Dedifferentiated amniotic fluid mesenchymal stem cell (primary cell): Measurements from ENCODE around the gene B4GALNT1.
"Not testable (repeated sequence)": the region's sequence is repeated elsewhere in the genome, so short reads cannot be mapped to it uniquely, and the experiment has no call there.

Source experiments
- DNase-seq: peaks from one replicate; pipeline ENCODE4 v3.0.0-alpha.2; 2016; ENCODE audit errors: extremely low spot score

The B4GALNT1 gene

DNA sequence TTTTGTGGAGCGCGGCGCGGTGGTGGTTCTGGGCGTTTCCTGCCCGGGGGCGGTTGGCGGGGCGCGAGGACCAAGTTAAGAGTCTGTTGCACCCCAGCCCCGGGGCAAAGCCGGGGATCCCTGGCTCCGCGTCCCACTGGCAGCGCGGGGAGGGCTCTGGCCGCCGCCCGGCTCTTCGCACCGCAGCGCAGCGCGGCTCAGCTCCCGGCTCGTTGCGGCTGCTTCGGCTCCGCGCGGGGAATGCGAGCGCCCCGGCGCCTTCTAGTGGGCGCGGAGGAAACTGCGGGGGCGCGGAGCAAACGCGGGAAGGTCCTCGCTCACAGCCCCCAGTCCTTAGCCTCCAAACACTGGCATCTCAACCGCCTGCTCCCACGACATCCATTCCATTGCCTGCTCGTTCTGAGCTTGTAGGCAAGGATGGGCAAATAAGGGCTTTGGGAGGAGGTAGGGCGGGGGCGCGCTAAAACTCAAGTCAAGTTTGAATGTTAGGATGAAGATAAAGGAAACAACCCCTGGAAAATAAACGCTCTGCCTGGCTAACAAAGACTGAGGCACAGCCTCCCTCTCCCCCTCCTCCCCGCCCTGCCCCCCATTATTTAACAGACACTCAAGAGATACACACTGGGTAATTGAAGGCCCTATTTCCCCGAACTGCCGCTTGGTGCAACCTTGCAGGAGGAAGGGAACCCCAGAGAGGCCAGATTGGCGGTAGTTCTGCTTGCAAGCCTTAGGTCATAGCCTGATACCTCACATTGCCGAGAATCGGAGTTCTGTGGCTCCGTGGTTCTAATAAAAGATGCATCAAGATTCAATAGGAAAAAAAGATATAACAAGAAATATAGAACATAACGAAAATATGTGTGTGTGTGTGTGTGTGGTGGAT, at the start of gene B4GALNT1:
Gene B4GALNT1, minus strand, starts transcription at position 244 of the 883 bp plus-strand sequence. CDS start 1,069 bp downstream, outside the sequence.
- DNase-seq: peak; percentile 49

DNA sequence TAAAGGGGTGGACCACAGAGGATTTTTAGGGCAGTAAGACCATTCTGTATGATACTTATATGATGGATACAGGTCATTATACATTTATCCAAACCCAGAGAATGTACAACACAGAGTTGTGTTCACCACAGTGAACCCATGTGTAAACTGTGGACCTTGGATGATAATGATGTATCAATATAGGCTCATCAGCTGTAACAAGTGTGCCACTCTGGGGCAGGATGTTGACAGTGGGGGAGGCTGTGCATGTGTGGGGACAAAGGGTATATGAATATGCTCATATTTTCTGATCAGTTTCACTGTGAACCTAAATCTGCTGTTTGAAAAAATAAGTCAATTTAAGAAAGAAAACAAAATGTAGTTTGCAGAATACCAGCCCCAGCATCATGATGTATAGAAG, 46.7 kb upstream of the B4GALNT1 start:
- DNase-seq: no peak

GRCh38 chr12:57677947-57678346, 44.9 kb upstream of the B4GALNT1 start:
- DNase-seq: not testable (repeated sequence)

DNA sequence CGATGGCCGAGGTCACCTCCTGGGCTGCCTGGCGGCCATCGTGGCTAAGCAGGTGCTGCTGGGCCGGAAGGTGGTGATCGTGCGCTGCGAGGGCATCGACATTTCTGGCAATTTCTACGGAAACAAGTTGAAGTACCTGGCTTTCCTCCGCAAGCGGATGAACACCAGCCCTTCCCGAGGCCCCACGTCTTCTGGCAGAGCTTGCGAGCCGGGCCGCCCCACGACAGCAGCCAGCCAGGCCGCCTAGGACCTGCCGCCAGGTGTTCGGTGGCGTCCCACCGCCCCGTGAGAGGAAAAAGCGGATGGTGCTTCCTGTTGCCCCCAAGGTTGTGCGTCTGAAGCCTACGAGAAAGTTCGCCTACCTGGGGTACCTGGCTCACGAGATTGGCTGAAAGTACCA, 41.7 kb upstream of the B4GALNT1 start:
- DNase-seq: no peak

DNA sequence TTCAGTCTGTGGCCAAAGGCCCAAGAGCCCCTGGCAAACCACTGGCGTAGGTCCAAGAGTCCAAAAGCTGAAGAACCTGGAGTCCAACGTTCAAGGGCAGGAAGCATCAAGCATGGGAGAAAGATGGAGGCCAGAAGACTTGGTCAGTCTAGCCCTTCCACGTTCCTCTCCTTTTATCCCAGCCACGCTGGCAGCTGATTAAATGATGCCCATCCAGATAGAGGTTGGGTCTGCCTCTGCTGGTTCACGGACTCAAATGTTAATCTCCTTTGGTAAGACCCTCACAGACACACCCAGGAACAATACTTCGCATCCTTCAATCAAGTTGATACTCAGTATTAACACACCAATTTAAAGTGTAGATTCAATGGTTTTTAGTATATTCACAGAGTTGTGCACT, 39.8 kb upstream of the B4GALNT1 start:
- no peak for DNase-seq

GRCh38 chr12:57671811-57672210, 38.8 kb upstream of the B4GALNT1 start:
- not testable (repeated sequence) for DNase-seq

- DNase-seq: not testable (repeated sequence)
Measured at GRCh38 chr12:57669691-57670090, 36.7 kb upstream of the B4GALNT1 start.

DNA sequence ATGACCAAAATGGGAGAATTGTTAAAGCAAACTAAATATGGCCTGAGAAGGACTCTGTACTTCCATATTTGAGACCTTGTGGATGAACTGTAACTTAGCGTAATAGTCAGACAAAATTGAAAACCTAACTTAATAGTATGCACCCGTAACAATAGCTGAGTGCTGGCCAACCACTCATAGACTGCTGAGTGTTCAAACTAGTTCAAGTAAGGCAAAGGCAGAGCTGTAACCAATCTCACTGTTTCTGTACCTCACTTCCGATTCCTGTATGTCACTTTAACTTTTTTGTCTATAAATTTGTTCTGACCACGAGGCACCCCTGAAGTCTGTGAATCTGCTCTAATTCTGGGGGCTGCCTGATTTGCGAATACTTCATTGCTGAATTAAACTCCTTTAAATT, 33.9 kb upstream of the B4GALNT1 start:
- DNase-seq: no peak

DNA sequence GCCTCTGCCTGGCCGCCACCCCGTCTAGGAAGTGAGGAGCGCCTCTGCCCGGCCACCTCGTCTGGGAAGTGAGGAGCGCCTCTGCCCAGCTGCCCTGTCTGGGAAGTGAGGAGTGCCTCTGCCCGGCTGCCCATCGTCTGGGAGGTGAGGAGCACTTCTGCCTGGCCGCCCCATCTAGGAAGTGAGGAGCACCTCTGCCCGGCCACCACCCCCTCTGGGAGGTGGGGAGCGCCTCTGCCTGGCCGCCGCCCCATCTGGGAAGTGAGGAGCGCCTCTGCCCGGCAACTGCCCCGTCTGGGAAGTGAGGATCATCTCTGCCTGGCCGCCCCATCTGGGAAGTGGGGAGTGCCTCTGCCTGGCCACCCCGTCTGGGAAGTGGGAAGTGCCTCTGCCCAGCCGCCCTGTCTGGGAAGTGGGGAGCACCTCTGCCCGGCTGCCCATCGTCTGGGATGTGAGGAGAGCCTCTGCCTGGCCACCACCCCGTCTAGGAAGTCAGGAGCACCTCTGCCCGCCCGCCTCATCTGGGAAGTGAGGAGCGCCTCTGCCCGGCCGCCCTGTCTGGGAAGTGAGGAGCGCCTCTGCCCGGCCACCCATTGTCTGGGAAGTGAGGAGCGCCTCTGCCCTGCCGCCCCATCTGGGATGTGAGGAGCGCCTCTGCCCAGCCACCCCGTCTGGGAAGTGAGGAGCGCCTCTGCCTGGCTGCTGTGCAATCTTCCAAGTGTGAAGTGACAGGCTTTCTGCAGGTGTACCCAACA, 32.2 kb upstream of the B4GALNT1 start:
- not testable (repeated sequence) for DNase-seq

DNA sequence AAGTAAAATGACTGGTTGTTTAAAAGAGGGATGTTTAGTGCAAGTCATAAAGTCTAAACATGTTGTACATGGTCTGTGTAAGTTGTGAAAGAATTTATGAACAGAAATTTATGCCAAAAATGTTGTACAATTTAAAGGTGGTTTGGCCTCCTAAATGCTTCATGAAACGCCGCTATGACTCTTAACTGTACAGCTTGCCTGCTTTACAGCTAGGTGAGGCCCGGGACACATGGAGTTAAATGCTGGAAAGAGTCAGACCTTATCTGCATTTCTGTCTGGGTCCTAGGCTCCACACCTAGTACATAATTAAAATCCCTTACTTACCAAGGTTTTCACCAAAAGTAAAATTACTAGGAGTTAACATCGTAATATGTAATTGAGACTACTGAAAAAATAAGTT, 28.4 kb upstream of the B4GALNT1 start:
- DNase-seq: no peak

DNA sequence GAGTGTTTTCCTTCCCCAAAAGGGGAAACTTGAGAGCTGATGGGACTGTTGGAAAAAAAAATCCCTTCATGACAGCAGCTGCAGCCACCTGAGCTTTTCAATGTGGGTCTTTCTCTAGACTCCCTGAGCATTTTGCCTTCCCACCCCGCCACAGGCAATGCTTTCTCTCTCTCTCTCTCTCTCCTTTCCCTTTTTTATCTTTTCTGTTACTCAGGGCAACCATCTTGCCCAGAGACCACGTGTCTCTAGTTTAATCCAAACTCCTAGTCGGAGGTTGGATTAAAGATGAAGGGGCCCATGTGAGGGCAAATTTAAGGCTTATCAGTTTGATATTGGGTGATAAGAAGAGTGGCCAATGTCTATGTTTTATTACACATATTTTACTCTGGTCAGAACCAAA, 25.9 kb upstream of the B4GALNT1 start:
- DNase-seq: no peak

DNA sequence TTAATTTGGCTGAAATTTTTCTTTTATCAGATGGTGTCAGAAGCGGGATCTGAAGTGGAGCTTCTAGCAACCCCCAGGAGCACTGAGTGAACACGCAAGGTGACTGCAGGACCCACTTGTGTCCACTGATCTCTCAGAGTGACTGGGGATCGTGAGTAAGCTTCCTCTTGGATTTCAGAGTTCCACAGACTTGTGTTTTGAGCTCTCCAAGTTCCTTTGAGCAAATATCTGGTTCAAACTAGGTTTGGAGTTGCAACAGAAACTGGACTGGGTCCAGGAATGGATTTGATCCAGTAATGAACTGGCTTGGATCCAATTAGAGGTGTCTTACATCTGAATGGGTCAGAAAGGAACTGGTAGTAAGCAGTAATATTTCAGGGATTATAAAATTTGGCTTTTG, 24.7 kb upstream of the B4GALNT1 start:
- DNase-seq: no peak

DNA sequence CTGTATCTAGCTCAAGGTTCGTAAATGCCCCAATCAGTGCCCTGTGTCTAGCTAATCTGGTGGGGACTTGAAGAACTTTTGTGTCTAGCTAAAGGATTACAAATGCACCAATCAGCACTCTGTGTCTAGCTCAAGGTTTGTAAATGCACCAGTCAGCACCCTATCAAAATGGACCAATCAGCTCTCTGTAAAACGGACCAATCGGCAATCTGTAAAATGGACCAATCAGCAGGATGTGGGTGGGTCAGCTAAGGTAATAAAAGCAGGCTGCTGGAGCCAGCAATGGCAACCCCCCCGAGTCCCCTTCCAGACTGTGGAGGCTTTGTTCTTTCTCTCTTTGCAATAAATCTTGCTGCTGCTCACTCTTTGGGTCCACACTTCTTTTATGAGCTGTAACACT, 23.4 kb upstream of the B4GALNT1 start:
- DNase-seq: not testable (repeated sequence)

GRCh38 chr12:57655541-57656240, 22.7 kb upstream of the B4GALNT1 start:
- DNase-seq: no peak

DNA sequence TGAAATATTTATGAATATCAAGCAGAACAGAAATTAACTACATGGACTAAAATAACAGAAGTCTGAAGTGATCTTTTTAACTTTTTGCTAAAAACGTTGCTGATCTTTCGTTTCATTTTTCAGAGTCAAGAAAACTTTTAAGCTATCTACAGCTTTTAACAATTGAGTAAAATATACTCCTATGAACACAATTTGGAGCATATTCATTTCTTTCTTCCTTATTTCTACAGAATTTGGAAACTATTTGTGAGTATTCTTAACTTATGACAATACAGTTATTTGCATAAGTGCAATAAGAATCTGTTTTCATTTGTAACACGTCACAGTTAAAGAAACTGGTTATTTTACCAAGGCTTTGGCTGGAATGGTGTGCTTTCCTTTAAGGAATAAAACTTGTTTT, 21.0 kb upstream of the B4GALNT1 start:
- no peak for DNase-seq

DNA sequence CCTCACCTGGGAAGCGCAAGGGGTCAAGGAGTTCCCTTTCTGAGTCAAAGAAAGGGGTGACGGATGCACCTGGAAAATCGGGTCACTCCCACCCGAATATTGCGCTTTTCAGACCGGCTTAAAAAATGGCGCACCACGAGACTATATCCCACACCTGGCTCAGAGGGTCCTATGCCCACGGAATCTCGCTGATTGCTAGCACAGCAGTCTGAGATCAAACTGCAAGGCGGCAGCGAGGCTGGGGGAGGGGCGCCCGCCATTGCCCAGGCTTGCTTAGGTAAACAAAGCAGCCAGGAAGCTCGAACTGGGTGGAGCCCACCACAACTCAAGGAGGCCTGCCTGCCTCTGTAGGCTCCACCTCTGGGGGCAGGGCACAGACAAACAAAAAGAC, 13.7 kb upstream of the B4GALNT1 start:
- not testable (repeated sequence) for DNase-seq

- not testable (repeated sequence) for DNase-seq
Measured at GRCh38 chr12:57645990-57646658, 13.1 kb upstream of the B4GALNT1 start.

DNA sequence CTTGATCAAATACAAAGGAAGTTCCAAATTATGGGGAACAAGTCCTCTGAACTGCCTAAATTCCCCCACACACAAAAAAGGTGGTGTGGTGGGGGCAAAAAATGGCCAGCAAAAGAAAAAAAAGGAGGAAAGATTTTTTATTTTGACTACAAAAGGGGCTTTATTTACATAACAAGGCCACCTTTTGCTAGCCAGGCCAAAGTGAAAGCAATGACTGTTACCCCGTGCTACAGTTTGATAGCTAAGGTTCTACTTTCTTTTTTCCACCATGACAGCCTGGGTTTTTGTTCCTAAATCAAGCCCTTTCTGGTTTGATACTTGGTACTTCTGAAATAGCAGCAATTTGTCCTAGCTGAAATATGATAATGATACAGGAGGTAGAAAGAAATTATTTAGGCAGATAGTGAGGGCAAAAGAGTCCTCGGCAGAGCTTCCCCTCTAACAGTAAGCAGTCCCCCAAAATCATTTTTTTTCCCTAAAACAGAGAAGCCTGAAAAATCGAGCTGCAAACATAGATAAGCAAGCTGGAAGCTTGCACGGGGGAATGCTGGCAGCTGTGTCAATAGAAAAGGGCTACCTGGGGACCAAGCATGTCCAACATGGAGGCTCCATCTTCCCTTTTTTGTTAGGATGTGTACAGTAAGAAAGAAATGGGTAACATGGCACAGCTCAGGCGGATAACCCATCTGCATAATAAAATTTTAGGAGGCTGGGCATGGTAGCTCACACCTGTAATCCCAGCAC, 8.9 kb upstream of the B4GALNT1 start:
- no peak for DNase-seq

DNA sequence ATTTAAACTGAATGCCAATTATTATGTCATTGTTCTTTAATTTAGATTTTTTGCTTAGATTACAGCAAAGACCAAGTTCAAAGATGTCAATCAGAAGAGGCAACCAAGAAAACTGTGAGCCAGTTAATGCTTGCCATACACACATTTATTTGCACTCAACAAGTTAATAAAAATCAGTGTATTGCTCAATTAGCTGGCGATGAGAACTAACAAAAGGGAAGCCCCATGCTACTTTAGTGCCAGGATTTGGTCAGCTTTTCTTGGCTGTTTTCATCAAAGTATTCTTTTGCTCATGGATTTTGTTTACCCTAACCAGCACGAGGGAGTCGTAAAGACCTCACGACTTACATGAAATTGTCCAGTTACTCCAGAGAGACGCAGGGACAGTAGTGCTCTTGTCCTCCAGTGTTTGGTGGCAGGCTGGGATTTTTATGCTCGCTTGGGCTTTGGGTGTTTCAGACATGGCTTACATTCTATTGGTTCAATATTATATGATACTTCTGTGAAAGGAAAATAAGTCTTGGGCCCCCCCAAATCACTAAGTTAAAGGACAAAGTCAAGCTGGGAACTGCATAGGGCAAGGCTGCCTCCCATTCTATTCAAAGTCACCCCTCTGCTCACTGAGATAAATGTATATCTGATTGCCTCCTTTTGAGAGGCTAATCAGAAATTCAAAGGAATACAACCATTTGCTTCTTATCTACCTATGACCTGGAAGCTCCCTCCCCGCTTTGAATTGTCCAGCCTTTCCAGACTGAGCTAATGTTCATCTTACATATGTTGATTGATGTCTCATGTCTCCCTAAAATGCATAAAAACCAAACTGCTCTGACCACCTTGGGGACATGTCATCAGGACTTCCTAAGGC, 7.4 kb upstream of the B4GALNT1 start:
- DNase-seq: no peak

DNA sequence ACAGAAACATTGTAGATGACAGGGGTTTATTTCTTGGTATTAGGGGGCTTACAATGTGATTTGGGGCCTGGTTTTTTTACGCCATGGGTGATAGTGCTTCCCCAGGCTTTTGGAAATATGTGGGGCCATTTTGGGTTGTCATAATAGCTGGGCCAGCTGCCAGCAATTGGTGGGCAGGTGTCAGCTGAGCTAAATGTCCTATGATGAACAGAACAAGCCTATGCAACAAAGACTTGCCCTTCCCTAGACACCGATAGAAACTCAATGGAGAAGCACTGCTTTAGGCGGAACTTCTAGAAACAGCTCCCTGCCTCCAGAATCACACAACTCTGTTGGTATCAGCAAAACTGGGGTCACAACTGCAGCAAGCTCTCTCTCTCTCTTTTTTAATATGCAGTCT, 5.1 kb upstream of the B4GALNT1 start:
- no peak for DNase-seq
